ENCODE measurements around the gene ANKRD63. TPM values are rescaled to one million over a fixed set of nuclear protein-coding genes. Genes with fewer than 3 reads are reported as not detected.

Gene ANKRD63
- total RNA-seq, 2 donors from 2014 or later: not detected

DNA sequence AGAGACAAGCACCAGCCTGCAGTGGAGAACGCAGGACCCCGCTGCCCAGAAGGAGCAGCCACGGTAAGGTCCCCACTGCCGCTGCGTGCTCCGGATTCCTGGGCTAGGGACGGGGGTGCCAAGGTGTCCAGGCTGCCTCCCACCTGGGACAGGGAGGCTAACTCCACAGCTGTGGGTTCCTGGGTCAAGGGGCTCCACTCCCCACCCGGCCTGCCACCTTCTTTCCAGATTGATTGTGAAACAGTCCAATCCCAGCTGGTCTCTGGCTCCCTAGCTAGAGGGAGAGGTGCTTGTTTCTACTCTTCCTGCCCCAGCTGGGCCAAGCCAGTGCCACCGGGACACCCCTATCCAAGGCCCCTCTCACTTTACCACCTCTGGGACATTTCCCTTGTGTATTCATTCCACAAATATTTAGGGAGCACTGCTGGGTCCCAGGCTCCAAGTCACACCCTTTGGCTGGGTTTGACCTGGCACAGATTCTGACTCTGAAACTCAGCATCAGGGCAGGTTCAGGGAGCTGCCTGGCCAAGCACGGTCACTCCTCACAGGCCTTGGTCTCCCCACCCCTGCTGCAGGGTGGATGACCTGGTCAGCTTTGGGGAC, 42.1 kb downstream of the ANKRD63 start:
- WGBS, 2 donors: 84 to 95% methylated on average over 2 to 10 of the region's 10 CpGs

DNA sequence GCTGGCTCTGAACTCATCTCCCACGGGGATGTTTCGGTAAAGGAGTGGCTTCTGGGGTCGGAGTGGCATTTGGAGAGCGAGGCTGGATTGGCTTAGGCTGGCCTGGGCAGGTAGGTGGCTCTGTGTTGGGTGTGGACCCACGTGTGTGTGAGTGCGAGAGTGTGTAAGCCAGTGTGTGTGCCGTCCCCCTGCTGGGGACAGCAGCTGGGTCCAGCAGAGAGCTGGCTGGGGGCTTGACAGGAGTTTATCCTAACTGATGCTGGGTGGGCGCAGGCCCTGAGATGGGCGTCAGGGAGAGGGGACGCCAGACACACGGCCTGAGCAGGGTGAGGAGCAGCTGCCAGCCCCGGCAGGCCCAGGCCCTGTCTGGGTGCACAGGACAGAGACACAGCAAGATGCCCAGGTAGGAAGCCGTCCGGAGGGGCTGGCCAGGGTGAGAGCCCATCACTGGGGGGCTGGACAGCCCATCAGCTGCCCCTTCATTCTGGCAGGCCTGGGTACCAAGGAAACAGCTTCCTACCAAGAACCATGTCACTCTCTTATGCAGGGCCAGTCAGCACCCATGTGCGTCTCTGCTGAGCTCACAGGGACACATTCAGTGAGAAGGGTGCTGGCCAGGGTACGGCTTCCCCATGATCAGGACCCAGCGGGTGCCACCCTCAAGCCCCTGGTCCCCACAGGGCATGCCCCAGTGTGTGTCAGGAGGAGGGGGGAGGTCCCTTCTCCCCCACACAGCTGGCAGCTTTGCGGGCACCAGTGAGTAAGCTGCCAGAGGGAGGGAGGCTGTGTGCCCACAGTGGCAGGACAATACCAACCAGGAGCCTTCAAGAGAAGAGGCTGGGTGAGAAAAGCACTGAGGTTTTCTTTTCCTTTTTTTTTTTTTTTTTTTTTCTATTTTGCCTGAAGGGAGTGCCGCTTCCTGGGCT, 42.9 kb downstream of the ANKRD63 start:
- no peak for ATAC-seq
- Histone ChIP-seq H3K9me3 (no peaks in the 10 kb centered on the region), H3K27ac (no peak overlapping the region), H3K36me3 (replicated peaks in 1 of 2; ENCODE audit: insufficient read depth in 1 of 2, low read depth in 2 of 2) (no peaks in the 10 kb centered on the region), H3K4me1 (peaks cover 13% of the 10 kb centered on the region), H3K4me3 (no peak overlapping the region), H3K27me3 (no peaks in the 10 kb centered on the region)
- intact Hi-C loops (cut with DNase I): no loop called here
- no peak for DNase-seq
- TF ChIP-seq, protein P1, sequence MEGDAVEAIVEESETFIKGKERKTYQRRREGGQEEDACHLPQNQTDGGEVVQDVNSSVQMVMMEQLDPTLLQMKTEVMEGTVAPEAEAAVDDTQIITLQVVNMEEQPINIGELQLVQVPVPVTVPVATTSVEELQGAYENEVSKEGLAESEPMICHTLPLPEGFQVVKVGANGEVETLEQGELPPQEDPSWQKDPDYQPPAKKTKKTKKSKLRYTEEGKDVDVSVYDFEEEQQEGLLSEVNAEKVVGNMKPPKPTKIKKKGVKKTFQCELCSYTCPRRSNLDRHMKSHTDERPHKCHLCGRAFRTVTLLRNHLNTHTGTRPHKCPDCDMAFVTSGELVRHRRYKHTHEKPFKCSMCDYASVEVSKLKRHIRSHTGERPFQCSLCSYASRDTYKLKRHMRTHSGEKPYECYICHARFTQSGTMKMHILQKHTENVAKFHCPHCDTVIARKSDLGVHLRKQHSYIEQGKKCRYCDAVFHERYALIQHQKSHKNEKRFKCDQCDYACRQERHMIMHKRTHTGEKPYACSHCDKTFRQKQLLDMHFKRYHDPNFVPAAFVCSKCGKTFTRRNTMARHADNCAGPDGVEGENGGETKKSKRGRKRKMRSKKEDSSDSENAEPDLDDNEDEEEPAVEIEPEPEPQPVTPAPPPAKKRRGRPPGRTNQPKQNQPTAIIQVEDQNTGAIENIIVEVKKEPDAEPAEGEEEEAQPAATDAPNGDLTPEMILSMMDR (IDR thresholded peaks at IDR 0.05): no peak
- no peak for TF ChIP-seq POLR2A (IDR thresholded peaks at IDR 0.05)
- WGBS, 2 donors: 85 to 91% methylated on average over 7 to 19 of the region's 19 CpGs

More for the DNA sequence above, 42.1 kb downstream of the ANKRD63 start:
- no peaks in the 10 kb centered on the region for H3K36me3 ChIP-seq (replicated peaks in 1 of 2; ENCODE audit: insufficient read depth in 1 of 2, low read depth in 2 of 2)
- intact Hi-C loops (cut with DNase I): no loop called here
- H3K27ac ChIP-seq: no peak overlapping the region
- peaks cover 21% of the 10 kb centered on the region for H3K4me1 ChIP-seq
- H3K27me3 ChIP-seq: no peaks in the 10 kb centered on the region
- TF ChIP-seq, protein P1 (IDR thresholded peaks at IDR 0.05): no peak
- no peak for TF ChIP-seq POLR2A (IDR thresholded peaks at IDR 0.05)
- no peaks in the 10 kb centered on the region for H3K9me3 ChIP-seq
- H3K4me3 ChIP-seq: no peak overlapping the region
- DNase-seq: no peak
- no peak for ATAC-seq

DNA sequence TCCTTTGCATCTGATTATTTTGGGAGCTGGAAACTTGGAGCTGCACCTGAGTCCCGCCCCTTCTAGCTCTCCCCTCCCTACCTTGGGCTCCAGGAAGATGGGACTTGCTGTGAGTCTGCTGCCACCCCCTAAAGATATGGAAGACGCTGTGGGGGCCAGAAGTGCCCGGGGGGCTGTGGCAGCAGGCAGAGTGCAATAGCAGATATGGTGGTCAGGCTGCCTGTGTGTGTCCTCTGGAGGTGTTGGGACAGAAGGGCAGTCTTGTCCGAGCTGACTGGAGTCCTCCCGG, 43.5 kb downstream of the ANKRD63 start:
- H3K4me1 ChIP-seq: peaks cover 12% of the 10 kb centered on the region
- TF ChIP-seq, protein P1 (IDR thresholded peaks at IDR 0.05): no peak
- no peak for TF ChIP-seq POLR2A (IDR thresholded peaks at IDR 0.05)
- no peak overlapping the region for H3K4me3 ChIP-seq
- ATAC-seq (no peak), DNase-seq (no peak)
- H3K36me3 ChIP-seq (replicated peaks in 1 of 2; ENCODE audit: insufficient read depth in 1 of 2, low read depth in 2 of 2): no peaks in the 10 kb centered on the region
- peak overlapping the region in 1 of 4 donors; percentile 24 for H3K27ac ChIP-seq
- WGBS, 2 donors: 43 to 64% methylated on average over 2 to 5 of the region's 5 CpGs
- H3K9me3 ChIP-seq: no peaks in the 10 kb centered on the region
- H3K27me3 ChIP-seq: no peaks in the 10 kb centered on the region
- intact Hi-C loops (cut with DNase I): no loop called here

DNA sequence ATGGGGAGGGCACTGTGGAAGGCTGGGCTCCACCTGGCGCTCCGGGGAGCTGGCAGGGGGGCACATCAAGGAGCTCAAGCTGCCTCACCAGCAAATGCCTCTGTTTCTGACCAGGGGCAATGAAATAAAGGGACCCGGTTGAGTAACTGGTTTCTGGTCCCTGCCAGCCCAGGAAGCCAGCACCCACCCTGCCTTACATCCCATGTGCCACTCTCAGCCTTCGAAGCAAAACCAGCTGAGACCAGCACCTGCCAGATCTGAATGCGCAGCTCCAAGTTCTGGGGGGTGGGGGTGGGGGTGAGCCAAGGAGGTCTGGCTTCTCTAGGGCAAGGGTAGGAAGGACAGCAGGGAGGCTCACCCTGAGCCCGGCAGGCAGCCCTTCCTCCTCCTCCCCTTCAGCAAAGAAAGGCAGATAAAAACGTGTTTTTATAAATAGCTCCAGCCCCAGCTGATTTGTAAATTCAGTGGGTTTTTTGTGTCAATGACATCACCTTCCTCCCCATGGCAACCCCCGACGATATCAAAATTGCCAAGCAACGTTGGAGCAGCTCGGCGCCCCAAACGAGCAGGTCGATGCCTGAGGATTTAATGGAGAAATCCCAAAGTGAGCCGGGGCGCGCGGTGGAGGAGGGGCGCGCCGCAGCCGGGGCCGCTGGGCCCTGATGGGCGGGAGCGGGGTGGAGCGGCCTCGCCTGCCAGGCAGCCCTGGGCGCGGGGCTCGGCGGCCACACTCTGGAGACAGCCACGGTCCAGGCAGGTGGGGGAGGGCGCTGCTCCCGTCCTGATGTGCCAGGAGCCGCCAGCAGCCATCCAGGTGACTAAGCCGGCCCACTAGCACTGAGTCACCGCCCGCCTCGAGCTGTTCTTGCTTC, 44.1 kb downstream of the ANKRD63 start, which contains the start of gene PAK6:
Gene PAK6 (plus strand): TSS at position 532 of the 872 bp plus-strand sequence. CDS start 25,723 bp downstream, outside the sequence.
- peak; percentile 69 to 91 (median 82) for DNase-seq
- ATAC-seq: peak; percentile 91
- H3K27ac ChIP-seq: peak within 1 kb of the TSS in 1 of 4 donors; percentile 24
- H3K4me1 ChIP-seq: peaks cover 12% of the 10 kb centered on the region
- TF ChIP-seq, protein P1 (IDR thresholded peaks at IDR 0.05): no peak
- peak in 2 of 3 donors; percentile 6 to 17 for TF ChIP-seq POLR2A (IDR thresholded peaks at IDR 0.05)
- no peaks in the 10 kb centered on the region for H3K9me3 ChIP-seq
- H3K36me3 ChIP-seq (replicated peaks in 1 of 2; ENCODE audit: insufficient read depth in 1 of 2, low read depth in 2 of 2): no peaks in the 10 kb centered on the region
- H3K27me3 ChIP-seq: no peaks in the 10 kb centered on the region
- H3K4me3 ChIP-seq: no peak within 1 kb of the TSS
- intact Hi-C loops (cut with DNase I): no loop called here
- 5 to 9% methylated on average over 15 to 39 of the region's 39 CpGs for WGBS, 2 donors
